OCI-LY7 (cell line): ENCODE data around the gene RBM4. TPM values are rescaled to one million over a fixed set of nuclear protein-coding genes. Genes with fewer than 3 reads are reported as not detected.

ENCODE experiments used
- BruUV-seq: library from RNA; stranded (reverse); fragments of 400-500 nt; replicated peaks from 2 replicates; lab custom pipeline; 2021; lab: Mats Ljungman, UMichigan
- CTCF ChIA-PET: fragments of 300-600 bp; sonication (Branson Sonifier 250); formaldehyde crosslinking; loops from one replicate; lab custom pipeline; 2022; ENCODE audit warnings: antibody characterized with exemption; ENCODE audit not compliant: unreplicated experiment; lab: Charles Lee
- POLR2A ChIA-PET: fragments of 300-600 bp; sonication (Branson Sonifier 250); formaldehyde crosslinking; loops from one replicate; lab custom pipeline; 2022; ENCODE audit warnings: antibody characterized with exemption; lab: Charles Lee
- DNase-seq: peaks from one replicate; pipeline ENCODE4 v3.0.0-alpha.2; 2015; ENCODE audit warnings: low spot score
- H2AFZ ChIP-seq: fragments of 200-600 bp; sonication (generic), shearing (Covaris generic); 2 replicates; pipeline ENCODE4 v1.6.1; 2014; ENCODE audit warnings: mild to moderate bottlenecking, antibody characterized with exemption, low read length, moderate library complexity
- H3K27ac ChIP-seq: fragments of 200-600 bp; sonication (generic); 2 replicates; pipeline ENCODE4 v1.5.1; 2014; ENCODE audit warnings: mixed run types, low read depth, mild to moderate bottlenecking, moderate library complexity, low read length, inconsistent platforms; ENCODE audit not compliant: poor library complexity, severe bottlenecking
- H3K36me3 ChIP-seq: fragments of 200-600 bp; sonication (generic); 2 replicates; pipeline ENCODE4 v1.6.1; 2014; ENCODE audit warnings: mild to moderate bottlenecking, antibody characterized with exemption, low read length, moderate library complexity, mixed read lengths; ENCODE audit not compliant: insufficient read depth
- H3K4me1 ChIP-seq: fragments of 200-600 bp; sonication (generic); 2 replicates; pipeline ENCODE4 v1.5.1; 2014; ENCODE audit warnings: mild to moderate bottlenecking, low read length; ENCODE audit not compliant: insufficient read depth, poor library complexity, severe bottlenecking
- H3K4me2 ChIP-seq: fragments of 200-600 bp; sonication (generic); 2 replicates; pipeline ENCODE4 v1.6.1; 2014; ENCODE audit warnings: mild to moderate bottlenecking, low read length
- H3K4me3 ChIP-seq: fragments of 200-600 bp; sonication (generic); 2 replicates; pipeline ENCODE4 v1.5.1; 2014; ENCODE audit warnings: mild to moderate bottlenecking, low read depth, low read length; ENCODE audit not compliant: poor library complexity, severe bottlenecking
- H3K79me2 ChIP-seq: fragments of 200-600 bp; sonication (generic); 2 replicates; pipeline ENCODE4 v1.6.1; 2016; ENCODE audit warnings: low read depth, mild to moderate bottlenecking, low read length, moderate library complexity, mixed read lengths; ENCODE audit not compliant: insufficient read depth
- H3K9me2 ChIP-seq: fragments of 200-600 bp; sonication (generic); 2 replicates; pipeline ENCODE4 v1.6.1; 2016; ENCODE audit warnings: mild to moderate bottlenecking, low read length, mixed read lengths; ENCODE audit not compliant: insufficient read depth
- H3K9me3 ChIP-seq: fragments of 200-600 bp; sonication (generic); 2 replicates; pipeline ENCODE4 v1.6.1; 2014; ENCODE audit warnings: mild to moderate bottlenecking, mixed run types, low read length, mixed read lengths
- H4K20me1 ChIP-seq: fragments of 200-600 bp; sonication (generic); 2 replicates; pipeline ENCODE4 v1.6.1; 2014; ENCODE audit warnings: mild to moderate bottlenecking, antibody characterized with exemption, low read length, moderate library complexity, mixed read lengths; ENCODE audit not compliant: insufficient read depth
- CTCF ChIP-seq: fragments of 200-600 bp; sonication (generic); conservative IDR thresholded peaks from 2 replicates; pipeline ENCODE4 v1.5.1; 2014; ENCODE audit warnings: mild to moderate bottlenecking, antibody characterized with exemption, low read length, moderate library complexity, mixed read lengths
- EZH2phosphoT487 ChIP-seq: fragments of 200-600 bp; sonication (generic); IDR thresholded peaks from 2 replicates; pipeline ENCODE4 v1.6.1; 2018; ENCODE audit warnings: low read depth, borderline replicate concordance, mild to moderate bottlenecking, mixed run types, antibody characterized with exemption, low read length, moderate library complexity, mixed read lengths
- intact Hi-C: fragments of 100-400 bp; cut with micrococcal nuclease; formaldehyde crosslinking; loops from one replicate; pipeline ENCODE4 v1.10.0; 2022; ENCODE audit not compliant: unreplicated experiment
- total RNA-seq, 2 experiments: library from RNA; depleted of rRNA in 1 of 2; stranded (reverse); fragments of >200 nt in 1 of 2; shearing (Covaris generic) in 1 of 2; gene quantifications; 2 replicates each; pipeline ENCODE4 v1.2.3, GENCODE V29; 2014 to 2022

The RBM4 gene
- total RNA-seq, 2 experiments from 2014 or later: 66.0 to 139 TPM

GRCh38 chr11:66589996-66590675 lies 48.4 kb upstream of the RBM4 start:
- H3K4me3 ChIP-seq: no peak overlapping the region
- no peak overlapping the region for H2AFZ ChIP-seq
- H3K4me1 ChIP-seq: peaks cover 21% of the 10 kb centered on the region
- ChIA-PET POLR2A (interaction anchor here (0.5 to 0.6 kb wide), 2 partner anchors 55 to 75 kb away, joined by 3 to 4 read pairs; no protein-coding TSS in a partner anchor), CTCF (no interaction called here)
- intact Hi-C loops: loop anchor here (5.0 kb wide), 1 partner anchor 87 kb away; the partner anchor contains the start of gene RBM4B
- no TSS peak for BruUV-seq
- TF ChIP-seq CTCF: no peak
- TF ChIP-seq EZH2phosphoT487: no peak
- H3K9me3 ChIP-seq: no peaks in the 10 kb centered on the region
- no peak for DNase-seq
- H3K79me2 ChIP-seq: peaks cover 5% of the 10 kb centered on the region; the same call in 1 of the 2 replicates
- no peaks in the 10 kb centered on the region for H3K9me2 ChIP-seq
- no peak overlapping the region for H3K27ac ChIP-seq
- H4K20me1 ChIP-seq: no peaks in the 10 kb centered on the region
- H3K4me2 ChIP-seq: no peak overlapping the region
- H3K36me3 ChIP-seq: no peaks in the 10 kb centered on the region

DNA sequence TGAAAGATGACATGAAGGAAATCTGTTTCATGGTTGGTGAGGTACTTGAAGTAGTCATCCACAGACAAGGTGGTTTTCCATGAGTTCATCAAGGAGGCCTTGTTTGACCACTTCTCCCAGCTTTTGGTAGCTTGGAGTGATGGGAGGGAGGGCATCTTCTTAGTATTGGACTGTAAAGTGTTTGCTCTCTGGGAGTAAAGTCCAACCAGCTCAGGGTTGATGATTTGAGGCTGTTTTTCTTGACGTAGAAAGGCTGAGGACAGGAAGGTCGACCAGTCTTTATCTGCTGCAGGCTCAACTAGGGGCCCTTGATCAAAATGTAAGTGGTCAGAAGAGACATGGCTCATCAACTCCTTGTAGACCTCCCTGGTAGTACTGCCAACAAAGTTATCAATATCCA lies 47.3 kb upstream of the RBM4 start:
- BruUV-seq: no TSS peak

More for the DNA sequence above, 47.3 kb upstream of the RBM4 start:
- Histone ChIP-seq H3K9me2 (no peaks in the 10 kb centered on the region), H3K4me3 (no peak overlapping the region), H3K36me3 (no peaks in the 10 kb centered on the region), H3K27ac (no peak overlapping the region), H4K20me1 (no peaks in the 10 kb centered on the region), H3K4me2 (no peak overlapping the region), H2AFZ (no peak overlapping the region), H3K9me3 (no peaks in the 10 kb centered on the region), H3K4me1 (peaks cover 29% of the 10 kb centered on the region), H3K79me2 (peaks cover 5% of the 10 kb centered on the region; the same call in 1 of the 2 replicates)
- POLR2A ChIA-PET: no interaction called here
- no peak for DNase-seq
- TF ChIP-seq EZH2phosphoT487 (no peak), CTCF (no peak)
- intact Hi-C loops: loop anchor here (5.0 kb wide), 1 partner anchor 86 kb away; the partner anchor contains the start of gene RBM4B
- CTCF ChIA-PET: interaction anchor here (1.2 kb wide), 1 partner anchor 215 kb away, joined by 3 read pairs; no protein-coding TSS in a partner anchor
